CD4-positive, alpha-beta T cell treated with Interleukin-21 for 1 hour (primary cell): Measurements from ENCODE around the gene FBXL17.

Experiments
- DNase-seq: peaks from one replicate; pipeline ENCODE4 v3.0.0-alpha.2; 2020

The FBXL17 gene

DNA sequence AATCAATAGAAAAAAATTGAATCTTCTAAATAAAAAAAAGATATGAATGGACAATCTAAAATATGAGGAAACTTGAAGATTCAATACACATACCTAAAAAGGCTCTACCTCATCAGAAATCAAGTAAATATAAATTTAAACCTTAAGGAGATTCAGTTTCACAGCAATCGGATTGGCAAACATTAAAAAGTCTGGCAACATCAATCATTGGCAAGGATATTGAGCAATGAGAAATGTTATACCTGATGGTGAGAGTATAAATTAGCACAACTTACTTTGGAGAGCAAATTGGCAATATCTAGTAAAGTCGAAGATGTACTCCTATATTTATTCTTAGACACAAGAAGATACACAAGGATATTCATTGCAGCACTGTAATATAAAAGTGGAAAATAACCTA is 436.8 kb downstream of the FBXL17 start:
- no peak for DNase-seq

DNA sequence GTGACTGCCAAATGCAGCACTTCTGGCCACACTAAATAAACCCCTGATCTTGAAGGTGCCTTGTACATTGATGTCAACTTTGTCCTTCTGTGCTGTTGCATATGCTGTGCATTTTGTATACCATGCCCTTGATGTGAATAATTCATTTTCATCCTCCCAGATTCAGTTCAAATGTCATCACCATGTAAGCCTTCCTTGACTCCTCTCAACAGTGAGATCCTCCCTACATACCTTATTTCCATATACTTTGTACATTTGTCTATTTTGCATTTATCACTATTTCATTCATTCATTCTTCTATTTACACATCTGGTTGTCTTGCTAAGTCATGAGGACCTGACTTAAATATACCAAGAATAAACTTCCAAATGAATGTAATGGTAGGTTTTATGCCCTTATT is 438.0 kb downstream of the FBXL17 start:
- DNase-seq = no peak

- no peak for DNase-seq
Measured at GRCh38 chr5:107941036-107941435, 440.9 kb downstream of the FBXL17 start.

DNA sequence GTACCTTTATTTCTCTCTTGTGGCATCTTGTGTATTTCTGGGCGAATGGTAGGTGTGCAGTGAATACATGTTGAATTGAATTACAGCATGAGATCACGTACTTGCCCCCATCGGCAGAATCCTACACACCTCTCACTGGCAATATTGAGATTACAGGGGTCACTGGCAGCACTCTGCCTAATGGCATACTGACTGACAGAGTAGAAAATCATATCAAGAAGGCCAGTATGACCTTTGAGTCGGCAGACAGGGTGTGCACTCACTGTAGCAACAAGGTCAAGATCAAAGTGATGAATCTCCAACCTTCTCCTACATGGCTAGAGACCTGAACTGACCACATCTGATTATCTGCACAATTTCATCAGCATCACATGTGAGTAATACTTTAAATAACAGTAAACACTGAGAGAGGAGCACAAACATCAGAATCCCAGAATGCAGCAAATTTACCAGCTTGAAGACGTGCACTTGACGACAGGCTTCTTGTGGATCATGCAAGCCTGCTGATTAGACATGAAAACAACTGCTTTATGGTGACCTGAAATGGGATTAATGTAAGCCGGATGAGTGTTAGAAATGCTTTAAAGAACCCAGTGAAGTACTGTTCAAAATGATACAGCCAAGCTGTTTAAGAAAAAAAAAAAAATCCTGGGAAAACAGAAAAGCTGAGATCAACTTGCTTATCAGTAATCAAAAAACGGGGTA is 444.1 kb downstream of the FBXL17 start:
- no peak for DNase-seq

DNA sequence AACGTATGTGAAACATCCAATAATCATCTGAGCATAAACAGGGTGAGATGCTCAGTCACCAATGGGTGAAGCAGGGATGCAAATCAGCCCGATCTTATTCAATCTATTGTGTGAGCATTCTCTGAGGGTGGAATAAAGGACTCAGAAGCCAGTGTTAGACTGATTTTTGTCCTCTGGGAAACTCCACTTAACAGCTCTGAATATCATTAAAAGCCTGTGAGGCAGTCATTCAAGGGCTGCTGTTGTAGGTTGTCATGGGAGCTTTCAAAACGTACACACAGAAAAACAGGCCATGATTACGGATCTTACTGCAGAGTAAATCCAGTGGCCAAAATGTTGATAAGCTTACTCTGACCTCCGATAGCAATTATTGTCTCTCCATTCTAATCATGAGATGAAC is 444.7 kb downstream of the FBXL17 start:
- no peak for DNase-seq

DNA sequence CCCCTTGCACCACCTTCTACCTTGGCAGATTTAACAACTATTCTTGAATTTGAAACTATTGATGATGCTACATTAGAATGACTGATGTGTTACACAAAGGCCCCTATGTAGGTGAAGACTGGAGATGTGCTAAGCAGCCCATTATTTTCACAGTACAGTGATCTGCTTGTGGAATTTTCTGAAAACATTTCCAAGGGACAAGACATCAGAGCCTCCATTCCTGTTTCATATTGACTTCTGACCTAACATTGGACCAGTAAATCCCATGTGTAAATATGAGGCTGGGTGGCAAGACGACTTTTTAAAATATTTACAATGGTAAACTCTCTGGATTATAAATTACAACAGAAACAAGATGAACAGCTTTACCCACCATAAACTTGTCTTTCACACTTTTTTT is 445.4 kb downstream of the FBXL17 start:
- no peak for DNase-seq

- no peak for DNase-seq
Measured at GRCh38 chr5:107935645-107936044, 446.3 kb downstream of the FBXL17 start.

GRCh38 chr5:107933326-107933725 is 448.6 kb downstream of the FBXL17 start:
- DNase-seq = no peak

GRCh38 chr5:107930891-107931290 is 451.0 kb downstream of the FBXL17 start:
- no peak for DNase-seq

DNA sequence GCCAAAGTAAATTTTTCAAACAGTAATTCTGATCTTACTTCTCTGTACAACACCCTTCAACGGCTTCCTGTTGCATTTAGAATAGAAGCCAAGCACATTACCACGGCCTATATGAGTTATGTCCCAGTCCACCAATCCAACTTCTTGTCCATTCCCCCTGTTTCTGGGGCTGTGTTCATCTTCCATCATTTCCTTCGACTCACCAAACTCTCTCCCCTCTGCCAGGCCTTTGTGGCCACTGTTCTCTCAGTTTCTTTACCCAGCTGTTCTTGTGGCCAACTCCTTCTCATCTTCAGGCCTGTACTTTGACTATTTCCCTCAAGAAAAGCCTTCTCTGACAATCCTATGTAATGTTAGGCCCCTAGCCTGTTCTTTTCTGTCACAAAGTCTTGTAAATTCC is 451.8 kb downstream of the FBXL17 start:
- DNase-seq = no peak

DNA sequence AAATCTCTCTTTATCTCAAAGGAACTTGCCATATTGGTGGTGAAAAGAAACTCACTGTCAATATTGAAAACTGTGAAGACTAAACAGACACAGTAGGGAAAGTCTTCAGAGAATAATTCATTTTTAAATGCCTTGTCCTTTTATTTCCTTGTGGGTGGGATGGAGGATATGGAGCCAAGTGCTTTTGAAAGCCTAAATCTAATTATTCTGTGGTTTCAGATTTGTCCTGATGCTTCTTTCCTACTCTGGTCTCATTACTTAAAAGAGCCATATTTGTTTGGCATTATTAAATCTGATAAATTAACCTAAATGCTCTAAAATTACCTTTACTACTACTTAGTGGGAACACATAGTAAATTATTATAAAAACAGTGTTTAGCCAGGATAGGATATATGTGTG is 452.8 kb downstream of the FBXL17 start:
- no peak for DNase-seq

DNA sequence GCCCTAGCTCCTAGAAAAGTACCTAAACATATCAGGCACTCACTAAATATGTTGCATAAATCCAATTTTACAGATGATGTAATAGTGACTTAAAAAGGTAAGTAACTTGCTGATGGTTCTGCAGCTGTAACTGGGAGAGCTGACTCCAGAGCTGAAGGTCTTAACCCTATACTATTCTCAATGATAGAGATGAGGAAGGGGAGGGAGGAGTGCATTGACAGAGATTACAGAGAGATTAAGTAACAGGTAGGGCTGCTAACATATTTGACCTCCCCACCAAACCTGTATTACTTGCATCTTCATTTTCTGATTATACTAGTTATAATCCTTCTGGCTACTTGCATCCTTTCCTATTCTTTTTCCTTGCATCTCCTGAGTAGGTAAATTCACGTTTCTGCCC is 455.8 kb downstream of the FBXL17 start:
- no peak for DNase-seq

- DNase-seq = no peak
Measured at GRCh38 chr5:107925200-107925599, 456.7 kb downstream of the FBXL17 start.

- no peak for DNase-seq
Measured at GRCh38 chr5:107919969-107920368, 461.9 kb downstream of the FBXL17 start.

GRCh38 chr5:107919361-107919760 is 462.5 kb downstream of the FBXL17 start:
- no peak for DNase-seq

DNA sequence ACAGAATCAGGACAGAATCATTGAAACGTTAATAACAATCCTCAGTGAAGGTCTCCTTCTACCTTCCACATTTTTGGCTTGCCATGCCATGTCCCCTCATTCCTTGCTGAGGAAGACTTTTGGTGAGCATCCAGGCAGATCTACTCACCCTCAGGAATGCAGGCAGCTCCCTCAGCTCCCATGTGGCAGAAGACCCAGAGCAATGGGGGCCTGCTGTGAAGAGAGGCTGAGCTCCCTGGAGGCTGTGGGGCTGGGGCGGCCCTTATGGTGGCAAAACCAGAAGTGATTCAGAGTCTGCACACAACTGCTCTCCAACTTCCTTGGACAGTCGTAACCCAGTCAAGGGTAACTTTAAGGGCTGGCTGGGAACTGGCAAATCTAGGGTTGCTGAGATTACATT is 463.9 kb downstream of the FBXL17 start:
- no peak for DNase-seq

- DNase-seq = no peak
Measured at GRCh38 chr5:107916731-107917725, 464.9 kb downstream of the FBXL17 start.

DNA sequence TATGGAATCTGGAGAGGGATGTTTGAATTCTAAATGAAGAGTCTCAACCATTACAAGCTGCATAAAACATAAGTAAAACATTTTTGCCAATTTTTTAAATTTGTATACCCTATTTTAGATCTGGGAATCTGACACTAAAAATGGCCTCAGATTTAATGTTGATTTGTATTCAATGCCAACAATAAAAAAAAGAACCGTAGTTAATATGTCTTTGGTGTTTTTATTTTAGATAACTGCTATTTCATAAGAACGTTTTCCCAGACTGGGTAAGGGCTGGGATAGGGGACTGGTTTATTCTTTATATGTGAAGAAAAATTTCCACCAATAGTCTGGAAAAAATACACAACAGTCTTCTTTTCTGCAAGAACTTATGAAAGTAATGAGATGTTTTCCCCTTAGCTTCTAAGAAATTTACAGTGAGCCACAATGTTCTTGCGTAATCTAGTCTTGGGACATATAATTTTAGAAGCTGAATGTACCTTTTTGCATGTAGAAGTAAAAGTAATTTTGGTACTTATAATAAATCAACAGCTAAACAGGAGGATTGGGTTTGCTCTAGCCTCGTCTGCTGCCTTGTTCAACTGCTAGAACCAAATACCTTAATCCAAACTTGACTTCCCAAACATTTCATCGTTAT is 466.6 kb downstream of the FBXL17 start:
- DNase-seq = no peak

DNA sequence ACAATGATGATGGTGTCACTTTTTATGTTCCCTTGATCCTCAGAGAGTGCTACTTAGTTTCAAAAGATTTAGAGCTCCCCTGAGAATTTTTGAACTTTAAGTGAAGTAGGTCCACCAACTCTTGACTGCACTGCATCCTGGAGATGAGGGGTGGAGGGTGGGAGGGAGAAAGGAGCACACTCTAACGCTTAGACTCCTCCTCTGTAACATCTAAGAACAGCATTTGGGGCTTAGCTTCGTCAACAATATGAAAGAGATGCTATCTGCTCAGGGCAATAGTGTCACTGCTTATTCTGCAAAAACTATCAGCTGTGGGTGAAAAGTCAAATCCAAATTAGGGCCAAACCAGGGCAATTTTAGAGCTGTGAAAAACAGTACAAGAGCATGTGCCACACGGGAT is 468.4 kb downstream of the FBXL17 start:
- no peak for DNase-seq

DNA sequence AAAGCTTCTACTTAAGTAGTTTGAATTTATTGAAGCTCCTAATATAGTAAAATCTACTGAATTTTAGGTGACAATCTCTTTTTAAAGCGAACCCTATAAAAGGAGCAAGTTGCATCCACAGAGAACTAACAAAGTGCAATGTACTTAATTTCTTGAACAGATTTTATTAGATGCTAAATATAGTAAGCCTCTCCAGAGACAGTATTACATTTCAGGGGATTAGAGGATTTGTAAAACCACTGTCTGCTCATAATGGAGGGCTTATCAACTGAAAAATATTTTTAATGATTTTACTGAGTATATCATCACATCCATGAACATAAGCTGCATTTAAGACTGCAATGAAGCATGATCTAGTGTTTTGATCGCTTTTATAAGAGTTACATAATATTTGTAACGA is 481.2 kb downstream of the FBXL17 start:
- DNase-seq = no peak

GRCh38 chr5:107894361-107894760 is 487.5 kb downstream of the FBXL17 start:
- no peak for DNase-seq

- DNase-seq = no peak
Measured at GRCh38 chr5:107893642-107894041, 488.3 kb downstream of the FBXL17 start.

GRCh38 chr5:107889387-107889786 is 492.5 kb downstream of the FBXL17 start:
- no peak for DNase-seq

DNA sequence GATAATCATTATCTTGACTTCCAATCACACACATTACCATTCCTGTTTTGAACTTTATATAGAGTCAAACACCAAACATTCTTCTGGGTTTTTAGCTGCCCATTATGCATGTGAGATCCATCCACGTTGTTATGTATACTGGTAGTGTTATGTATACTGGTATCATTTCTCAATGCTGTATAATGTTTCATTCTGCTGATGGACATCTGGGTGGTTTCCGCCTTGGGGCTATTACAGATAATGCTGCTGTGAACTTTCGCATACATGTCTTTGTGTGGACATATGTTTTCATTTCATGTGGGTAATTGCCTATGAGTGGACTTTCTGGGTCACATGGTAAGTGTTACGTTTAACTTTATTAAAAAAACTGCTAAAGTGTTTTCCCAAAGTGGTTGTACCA is 493.4 kb downstream of the FBXL17 start:
- no peak for DNase-seq
